H1 (cell line): ENCODE results near the gene TRPM6. TPM values are rescaled to one million over a fixed set of nuclear protein-coding genes. Genes with fewer than 3 reads are reported as not detected.

Experiments used
- CTCF ChIA-PET: fragments of 300-600 bp; sonication (Branson Sonifier 250); formaldehyde crosslinking; loops from one replicate; lab custom pipeline; 2021; ENCODE audit not compliant: partially characterized antibody; lab: Charles Lee
- POLR2A ChIA-PET: fragments of 300-600 bp; sonication (Branson Sonifier 250); formaldehyde crosslinking; loops from one replicate; lab custom pipeline; 2021; ENCODE audit warnings: inconsistent platforms; ENCODE audit not compliant: partially characterized antibody; lab: Charles Lee
- DNase-seq, 2 experiments: peaks; one replicate each; pipeline versions ENCODE4 v3.0.0 to v3.0.0-alpha.2; 2010 to 2022; ENCODE audit warnings: low spot score in 2 of 2, low read depth in 1 of 2, mixed read lengths in 1 of 2
- FAIRE-seq: peaks from 2 replicates; lab custom pipeline; 2011; peaks lifted over from hg19 to GRCh38; lab: Jason Lieb, UNC
- H2AFZ ChIP-seq: 2 replicates; pipeline ENCODE4 v1.8.1; 2012; ENCODE audit warnings: low read length, inconsistent platforms
- H2AK5ac ChIP-seq: 2 replicates; pipeline ENCODE4 v1.6.1; 2013; ENCODE audit warnings: low read depth, low read length
- H2BK120ac ChIP-seq: replicated peaks from 2 replicates; pipeline ENCODE3; 2013; ENCODE audit warnings: low read depth, low read length, inconsistent platforms
- H2BK12ac ChIP-seq: 2 replicates; pipeline ENCODE4 v1.6.1; 2013; ENCODE audit warnings: low read depth, low read length
- H2BK15ac ChIP-seq: 2 replicates; pipeline ENCODE4 v1.6.1; 2013; ENCODE audit warnings: low read length
- H2BK20ac ChIP-seq: 2 replicates; pipeline ENCODE4 v1.6.1; 2013; ENCODE audit warnings: low read length
- H2BK5ac ChIP-seq: 2 replicates; pipeline ENCODE4 v1.6.1; 2013; ENCODE audit warnings: low read depth, low read length
- H3K14ac ChIP-seq: 2 replicates; pipeline ENCODE4 v1.6.1; 2013; ENCODE audit warnings: inconsistent platforms; ENCODE audit not compliant: insufficient read length
- H3K18ac ChIP-seq: 2 replicates; pipeline ENCODE4 v1.6.1; 2013; ENCODE audit warnings: low read length; ENCODE audit errors: extremely low read depth
- H3K23ac ChIP-seq: 2 replicates; pipeline ENCODE4 v1.6.1; 2013; ENCODE audit warnings: inconsistent platforms; ENCODE audit not compliant: insufficient read length
- H3K23me2 ChIP-seq: 2 replicates; pipeline ENCODE4 v1.6.1; 2013; ENCODE audit warnings: low read depth, low read length
- H3K27ac ChIP-seq: 2 replicates; pipeline ENCODE4 v1.6.1; 2011; ENCODE audit warnings: low read depth, low read length, inconsistent platforms
- H3K27me3 ChIP-seq, 4 experiments: replicated peaks in 1 of 4; 1 replicate in 1 of 4; 2 replicates in 3 of 4; pipeline versions ENCODE4 v1.6.1 to v1.8.1; 2011 to 2013; ENCODE audit warnings: low read length in 3 of 4, mild to moderate bottlenecking in 3 of 4, inconsistent platforms in 2 of 4, mixed read lengths in 2 of 4, moderate library complexity in 1 of 4; ENCODE audit not compliant: control insufficient read depth in 3 of 4, insufficient read depth in 3 of 4; ENCODE audit errors: extremely low read depth in 1 of 4
- H3K36me3 ChIP-seq, 4 experiments: 2 replicates each; pipeline versions ENCODE4 v1.6.1 to v1.8.1; 2011 to 2013; ENCODE audit warnings: mild to moderate bottlenecking in 4 of 4, low read length in 3 of 4, moderate library complexity in 2 of 4, control low read depth in 1 of 4, inconsistent platforms in 1 of 4; ENCODE audit not compliant: insufficient read depth in 4 of 4, control insufficient read depth in 2 of 4
- H3K4ac ChIP-seq: replicated peaks from 2 replicates; pipeline ENCODE3; 2013; ENCODE audit warnings: low read length, low read depth, mixed read lengths, inconsistent platforms; ENCODE audit not compliant: insufficient read length
- H3K4me1 ChIP-seq, 4 experiments: replicated peaks in 1 of 4; 1 replicate in 1 of 4; 2 replicates in 3 of 4; pipeline versions ENCODE4 v1.6.1 to v1.8.1; 2011 to 2013; ENCODE audit warnings: low read length in 3 of 4, inconsistent platforms in 2 of 4, mixed read lengths in 1 of 4; ENCODE audit not compliant: insufficient read depth in 4 of 4, control insufficient read depth in 3 of 4
- H3K4me2 ChIP-seq, 2 experiments: 2 replicates each; pipeline versions ENCODE4 v1.6.1 to v1.8.1; 2011 to 2013; ENCODE audit warnings: low read depth in 2 of 2, low read length in 2 of 2, control low read depth in 1 of 2, inconsistent platforms in 1 of 2, mild to moderate bottlenecking in 1 of 2; ENCODE audit not compliant: insufficient read depth in 1 of 2
- H3K4me3 ChIP-seq, 4 experiments: fragments of 200-600, 300-600 bp in 1 of 4; sonication (generic), shearing (Covaris generic), sonication (Bioruptor Twin) in 1 of 4; 2 replicates each; pipeline versions ENCODE4 v1.5.1 to v1.8.1; 2011 to 2016; ENCODE audit warnings: low read length in 4 of 4, low read depth in 3 of 4, control low read depth in 2 of 4, inconsistent platforms in 2 of 4, mild to moderate bottlenecking in 2 of 4, mixed read lengths in 1 of 4, moderate library complexity in 1 of 4; ENCODE audit not compliant: insufficient read depth in 2 of 4; ENCODE audit errors: extremely low read depth in 1 of 4
- H3K56ac ChIP-seq: replicated peaks from 2 replicates; pipeline ENCODE3; 2013; ENCODE audit warnings: low read depth, mild to moderate bottlenecking, mixed read lengths, low read length, inconsistent platforms; ENCODE audit not compliant: insufficient read length
- H3K79me1 ChIP-seq: 2 replicates; pipeline ENCODE4 v1.6.1; 2013; ENCODE audit warnings: low read depth, low read length, control low read depth
- H3K79me2 ChIP-seq, 2 experiments: 2 replicates each; pipeline versions ENCODE4 v1.6.1 to v1.8.1; 2012 to 2013; ENCODE audit warnings: low read length in 2 of 2, mild to moderate bottlenecking in 2 of 2, inconsistent platforms in 1 of 2; ENCODE audit not compliant: insufficient read depth in 2 of 2, control insufficient read depth in 1 of 2
- H3K9ac ChIP-seq, 4 experiments: replicated peaks in 1 of 4; 1 replicate in 1 of 4; 2 replicates in 3 of 4; pipeline versions ENCODE4 v1.6.1 to v1.8.1; 2011 to 2013; ENCODE audit warnings: low read depth in 3 of 4, low read length in 3 of 4, control low read depth in 2 of 4, mild to moderate bottlenecking in 2 of 4, moderate library complexity in 2 of 4, inconsistent platforms in 1 of 4; ENCODE audit errors: extremely low read depth in 1 of 4
- H3K9me3 ChIP-seq, 2 experiments: 2 replicates each; pipeline versions ENCODE4 v1.6.1 to v1.8.1; 2012 to 2013; ENCODE audit warnings: mild to moderate bottlenecking in 2 of 2, moderate library complexity in 2 of 2, control low read depth in 1 of 2, inconsistent platforms in 1 of 2, low read depth in 1 of 2, low read length in 1 of 2, mixed read lengths in 1 of 2; ENCODE audit not compliant: insufficient read depth in 2 of 2
- H4K20me1 ChIP-seq, 2 experiments: replicated peaks in 1 of 2; 2 replicates each; pipeline versions ENCODE3 to v1.8.1; 2011 to 2013; ENCODE audit warnings: inconsistent platforms in 2 of 2, low read length in 2 of 2, mild to moderate bottlenecking in 1 of 2; ENCODE audit not compliant: insufficient read depth in 2 of 2, control insufficient read depth in 1 of 2
- H4K5ac ChIP-seq: 2 replicates; pipeline ENCODE4 v1.6.1; 2013; ENCODE audit warnings: low read length, low read depth, mixed read lengths, inconsistent platforms; ENCODE audit not compliant: insufficient read length
- H4K8ac ChIP-seq: 2 replicates; pipeline ENCODE4 v1.8.0; 2013; ENCODE audit warnings: mild to moderate bottlenecking, moderate library complexity, low read length, inconsistent platforms; ENCODE audit not compliant: insufficient read depth; ENCODE audit errors: extremely low read depth
- H4K91ac ChIP-seq: replicated peaks from 2 replicates; pipeline ENCODE3; 2013; ENCODE audit warnings: low read length, mixed read lengths, inconsistent platforms; ENCODE audit not compliant: insufficient read length
- WGBS, 2 experiments: shearing (Covaris generic) in 1 of 2; methylation state at CpG; one replicate each; pipeline versions ENCODE4 v1.1.6 to v1.1.7; 2013 to 2015; ENCODE audit warnings: low lambda C conversion rate in 2 of 2, mixed read lengths in 2 of 2, inconsistent platforms in 1 of 2, low coverage in 1 of 2, missing lambda C conversion rate in 1 of 2; ENCODE audit not compliant: insufficient replicate concordance in 2 of 2, insufficient coverage in 1 of 2, insufficient read length in 1 of 2; ENCODE audit errors: extremely low coverage in 1 of 2, missing lambda C conversion rate in 1 of 2; 5-methylcytosine and 5-hydroxymethylcytosine counted together
- polyA plus RNA-seq, 7 experiments: library from polyadenylated mRNA; depleted of rRNA in 3 of 7; stranded (reverse) in 5 of 7; unstranded in 2 of 7; fragments of >200 nt in 5 of 7; fragments of 200-250 nt in 2 of 7; gene quantifications; 1 replicate in 5 of 7; 2 replicates in 1 of 7; 4 replicates in 1 of 7; pipeline versions ENCODE4 v1.2.1 to v1.2.3, GENCODE V29; 2011 to 2013; ENCODE audit warnings: missing spikeins in 2 of 7, mixed read lengths in 2 of 7
- total RNA-seq: library from RNA; stranded (reverse); fragmentation: NEBNext Ultra II Directional; extraction: Animal tissue kit (Norgen Biotek cat#: 25700); gene quantifications from 2 replicates; pipeline ENCODE4 v1.2.1, GENCODE V29; 2021
- TF ChIP-seq, protein P1 (sequence below): fragments of 300-600 bp; sonication (generic); IDR thresholded peaks from 2 replicates; pipeline ENCODE4 v1.7.1; 2012; ENCODE audit warnings: low read length, moderate library complexity, mild to moderate bottlenecking, inconsistent platforms; ENCODE audit not compliant: insufficient replicate concordance

Gene TRPM6
- total and polyA plus RNA-seq, 2 of the 8 experiments (the other 6 are each of a cell fraction or from before 2014, with no cell fraction given), result 0.45 to 1.5 TPM

DNA sequence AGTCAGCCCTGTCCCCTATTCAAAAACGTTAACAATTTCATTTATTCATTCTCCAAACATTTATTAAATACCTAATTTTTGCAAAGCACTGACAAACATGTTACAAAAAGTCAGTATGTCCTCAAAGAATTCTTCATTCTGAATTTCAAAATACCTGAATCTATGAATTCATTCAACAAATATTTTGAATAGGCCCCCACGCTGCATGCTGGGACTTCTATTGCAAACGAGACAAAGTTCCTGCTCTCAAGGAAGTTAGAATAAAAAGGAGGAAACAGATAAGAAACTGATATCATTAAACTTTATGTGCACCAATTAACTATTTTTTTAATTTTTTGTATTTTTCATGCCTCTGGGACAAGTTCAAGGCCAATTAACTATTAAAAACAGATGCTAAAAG is 26.6 kb downstream of the TRPM6 start:
- Histone ChIP-seq H3K27me3 (no peaks in the 10 kb centered on the region), H3K23me2 (no peaks in the 10 kb centered on the region; the same call in 1 of the 2 replicates), H2AFZ (no peak overlapping the region), H2BK20ac (no peak overlapping the region), H3K4ac (no peak overlapping the region), H3K4me3 (no peak overlapping the region), H2AK5ac (no peak overlapping the region), H4K5ac (no peak overlapping the region), H3K36me3 (no peaks in the 10 kb centered on the region), H2BK5ac (no peak overlapping the region), H3K56ac (no peak overlapping the region), H3K9ac (no peak overlapping the region), H3K23ac (no peak overlapping the region), H3K18ac (no peak overlapping the region), H2BK12ac (no peak overlapping the region), H2BK15ac (no peak overlapping the region), H4K91ac (no peak overlapping the region), H3K9me3 (no peaks in the 10 kb centered on the region), H3K27ac (no peak overlapping the region), H3K79me1 (no peaks in the 10 kb centered on the region), H4K20me1 (no peaks in the 10 kb centered on the region), H3K14ac (no peak overlapping the region), H3K4me2 (no peak overlapping the region), H3K4me1 (no peaks in the 10 kb centered on the region), H4K8ac (no peak overlapping the region), H2BK120ac (no peak overlapping the region), H3K79me2 (no peaks in the 10 kb centered on the region)
- FAIRE-seq (no peak), DNase-seq (no peak)
- 80 to 100% methylated on average over 1 to 3 of the region's 3 CpGs for WGBS, 2 experiments
- POLR2A ChIA-PET, result no interaction called here
- CTCF ChIA-PET, result no interaction called here
- TF ChIP-seq, protein P1, sequence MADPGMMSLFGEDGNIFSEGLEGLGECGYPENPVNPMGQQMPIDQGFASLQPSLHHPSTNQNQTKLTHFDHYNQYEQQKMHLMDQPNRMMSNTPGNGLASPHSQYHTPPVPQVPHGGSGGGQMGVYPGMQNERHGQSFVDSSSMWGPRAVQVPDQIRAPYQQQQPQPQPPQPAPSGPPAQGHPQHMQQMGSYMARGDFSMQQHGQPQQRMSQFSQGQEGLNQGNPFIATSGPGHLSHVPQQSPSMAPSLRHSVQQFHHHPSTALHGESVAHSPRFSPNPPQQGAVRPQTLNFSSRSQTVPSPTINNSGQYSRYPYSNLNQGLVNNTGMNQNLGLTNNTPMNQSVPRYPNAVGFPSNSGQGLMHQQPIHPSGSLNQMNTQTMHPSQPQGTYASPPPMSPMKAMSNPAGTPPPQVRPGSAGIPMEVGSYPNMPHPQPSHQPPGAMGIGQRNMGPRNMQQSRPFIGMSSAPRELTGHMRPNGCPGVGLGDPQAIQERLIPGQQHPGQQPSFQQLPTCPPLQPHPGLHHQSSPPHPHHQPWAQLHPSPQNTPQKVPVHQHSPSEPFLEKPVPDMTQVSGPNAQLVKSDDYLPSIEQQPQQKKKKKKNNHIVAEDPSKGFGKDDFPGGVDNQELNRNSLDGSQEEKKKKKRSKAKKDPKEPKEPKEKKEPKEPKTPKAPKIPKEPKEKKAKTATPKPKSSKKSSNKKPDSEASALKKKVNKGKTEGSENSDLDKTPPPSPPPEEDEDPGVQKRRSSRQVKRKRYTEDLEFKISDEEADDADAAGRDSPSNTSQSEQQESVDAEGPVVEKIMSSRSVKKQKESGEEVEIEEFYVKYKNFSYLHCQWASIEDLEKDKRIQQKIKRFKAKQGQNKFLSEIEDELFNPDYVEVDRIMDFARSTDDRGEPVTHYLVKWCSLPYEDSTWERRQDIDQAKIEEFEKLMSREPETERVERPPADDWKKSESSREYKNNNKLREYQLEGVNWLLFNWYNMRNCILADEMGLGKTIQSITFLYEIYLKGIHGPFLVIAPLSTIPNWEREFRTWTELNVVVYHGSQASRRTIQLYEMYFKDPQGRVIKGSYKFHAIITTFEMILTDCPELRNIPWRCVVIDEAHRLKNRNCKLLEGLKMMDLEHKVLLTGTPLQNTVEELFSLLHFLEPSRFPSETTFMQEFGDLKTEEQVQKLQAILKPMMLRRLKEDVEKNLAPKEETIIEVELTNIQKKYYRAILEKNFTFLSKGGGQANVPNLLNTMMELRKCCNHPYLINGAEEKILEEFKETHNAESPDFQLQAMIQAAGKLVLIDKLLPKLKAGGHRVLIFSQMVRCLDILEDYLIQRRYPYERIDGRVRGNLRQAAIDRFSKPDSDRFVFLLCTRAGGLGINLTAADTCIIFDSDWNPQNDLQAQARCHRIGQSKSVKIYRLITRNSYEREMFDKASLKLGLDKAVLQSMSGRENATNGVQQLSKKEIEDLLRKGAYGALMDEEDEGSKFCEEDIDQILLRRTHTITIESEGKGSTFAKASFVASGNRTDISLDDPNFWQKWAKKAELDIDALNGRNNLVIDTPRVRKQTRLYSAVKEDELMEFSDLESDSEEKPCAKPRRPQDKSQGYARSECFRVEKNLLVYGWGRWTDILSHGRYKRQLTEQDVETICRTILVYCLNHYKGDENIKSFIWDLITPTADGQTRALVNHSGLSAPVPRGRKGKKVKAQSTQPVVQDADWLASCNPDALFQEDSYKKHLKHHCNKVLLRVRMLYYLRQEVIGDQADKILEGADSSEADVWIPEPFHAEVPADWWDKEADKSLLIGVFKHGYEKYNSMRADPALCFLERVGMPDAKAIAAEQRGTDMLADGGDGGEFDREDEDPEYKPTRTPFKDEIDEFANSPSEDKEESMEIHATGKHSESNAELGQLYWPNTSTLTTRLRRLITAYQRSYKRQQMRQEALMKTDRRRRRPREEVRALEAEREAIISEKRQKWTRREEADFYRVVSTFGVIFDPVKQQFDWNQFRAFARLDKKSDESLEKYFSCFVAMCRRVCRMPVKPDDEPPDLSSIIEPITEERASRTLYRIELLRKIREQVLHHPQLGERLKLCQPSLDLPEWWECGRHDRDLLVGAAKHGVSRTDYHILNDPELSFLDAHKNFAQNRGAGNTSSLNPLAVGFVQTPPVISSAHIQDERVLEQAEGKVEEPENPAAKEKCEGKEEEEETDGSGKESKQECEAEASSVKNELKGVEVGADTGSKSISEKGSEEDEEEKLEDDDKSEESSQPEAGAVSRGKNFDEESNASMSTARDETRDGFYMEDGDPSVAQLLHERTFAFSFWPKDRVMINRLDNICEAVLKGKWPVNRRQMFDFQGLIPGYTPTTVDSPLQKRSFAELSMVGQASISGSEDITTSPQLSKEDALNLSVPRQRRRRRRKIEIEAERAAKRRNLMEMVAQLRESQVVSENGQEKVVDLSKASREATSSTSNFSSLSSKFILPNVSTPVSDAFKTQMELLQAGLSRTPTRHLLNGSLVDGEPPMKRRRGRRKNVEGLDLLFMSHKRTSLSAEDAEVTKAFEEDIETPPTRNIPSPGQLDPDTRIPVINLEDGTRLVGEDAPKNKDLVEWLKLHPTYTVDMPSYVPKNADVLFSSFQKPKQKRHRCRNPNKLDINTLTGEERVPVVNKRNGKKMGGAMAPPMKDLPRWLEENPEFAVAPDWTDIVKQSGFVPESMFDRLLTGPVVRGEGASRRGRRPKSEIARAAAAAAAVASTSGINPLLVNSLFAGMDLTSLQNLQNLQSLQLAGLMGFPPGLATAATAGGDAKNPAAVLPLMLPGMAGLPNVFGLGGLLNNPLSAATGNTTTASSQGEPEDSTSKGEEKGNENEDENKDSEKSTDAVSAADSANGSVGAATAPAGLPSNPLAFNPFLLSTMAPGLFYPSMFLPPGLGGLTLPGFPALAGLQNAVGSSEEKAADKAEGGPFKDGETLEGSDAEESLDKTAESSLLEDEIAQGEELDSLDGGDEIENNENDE, result no peak
